Mammary epithelial cell (primary cell): ENCODE measurements around the gene TMEM271.

Experiments used
- CTCF ChIP-seq, 2 donors: IDR thresholded peaks in 1 of 2; conservative IDR thresholded peaks in 1 of 2; 2 replicates each; pipeline ENCODE4 v1.5.1; 2011 to 2012; ENCODE audit warnings: inconsistent platforms in 2 of 2, low read length in 2 of 2, mild to moderate bottlenecking in 2 of 2, control low read depth in 1 of 2, low read depth in 1 of 2; ENCODE audit not compliant: insufficient read depth in 1 of 2; ENCODE audit errors: extremely low read depth in 1 of 2
- EZH2 ChIP-seq: IDR thresholded peaks from 2 replicates; pipeline ENCODE4 v1.6.1; 2012; ENCODE audit warnings: low read length, inconsistent platforms, borderline replicate concordance

GRCh38 chr4:590313-590841 lies 14.3 kb upstream of the TMEM271 start:
- TF ChIP-seq CTCF (conservative IDR thresholded peaks at IDR 0.05 in 1 of 2, IDR thresholded peaks at IDR 0.05 in 1 of 2; ENCODE audit: extremely low read depth in 1 of 2, insufficient read depth in 1 of 2, low read depth in 1 of 2, low read length in 2 of 2): no peak
- TF ChIP-seq EZH2: no peak
